CD4-positive, alpha-beta T cell treated with Interleukin-21 for 1 hour (primary cell): ENCODE results near the gene DNAH1.
"Not testable (repeated sequence)": the region's sequence is repeated elsewhere in the genome, so short reads cannot be mapped to it uniquely, and the experiment has no call there.

Experiments used
- DNase-seq: peaks from one replicate; pipeline ENCODE4 v3.0.0-alpha.2; 2020

Gene DNAH1

DNA sequence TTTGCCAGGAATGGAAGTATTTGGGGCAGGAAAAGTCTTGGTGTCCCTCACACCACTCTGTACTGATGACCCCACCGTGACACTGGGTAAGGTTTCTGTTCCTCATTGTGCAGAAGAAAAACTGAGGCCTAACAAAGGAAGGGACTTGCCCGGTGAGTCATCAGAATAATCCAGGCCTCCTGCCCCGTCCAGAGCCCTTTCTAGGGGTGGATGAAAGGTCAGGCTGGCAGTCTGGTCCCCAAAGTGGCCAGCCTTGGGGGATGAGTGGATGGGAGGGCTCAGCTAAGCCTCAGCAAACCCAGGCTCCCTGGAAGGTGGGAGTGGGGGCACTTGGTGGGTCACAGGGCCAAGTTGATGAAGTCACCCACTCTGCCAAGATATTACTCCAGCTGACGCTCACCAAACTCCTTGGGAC lies 2.3 kb upstream of the DNAH1 start:
- DNase-seq = peak; percentile 12

DNA sequence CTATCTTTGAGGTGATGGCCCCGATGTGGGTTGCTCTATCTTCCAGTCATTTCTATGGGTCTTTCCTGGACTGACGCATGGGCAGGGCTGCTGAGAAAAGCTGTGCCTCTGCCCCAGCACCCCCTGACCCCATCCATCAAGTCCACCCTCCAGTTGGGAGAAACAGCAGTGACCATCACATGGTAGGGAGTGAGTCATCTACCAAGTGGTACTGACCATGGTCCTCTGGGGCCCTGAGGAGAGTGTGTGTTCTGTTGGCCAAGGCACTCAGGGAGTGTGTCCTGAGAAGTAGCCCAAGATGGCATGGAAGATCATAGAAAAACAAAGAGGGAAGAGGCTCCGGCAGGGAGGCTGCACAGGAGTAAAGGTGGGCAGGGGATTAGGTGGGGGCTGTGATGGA lies 1.6 kb upstream of the DNAH1 start:
- no peak for DNase-seq

GRCh38 chr3:52315006-52315405 lies 1.1 kb upstream of the DNAH1 start:
- no peak for DNase-seq

GRCh38 chr3:52317208-52318000 lies 1.3 kb downstream of the DNAH1 start:
- DNase-seq = peak; percentile 75

- DNase-seq = no peak
These were observed 2.2 kb downstream of the DNAH1 start for GRCh38 chr3:52318186-52318816.

DNA sequence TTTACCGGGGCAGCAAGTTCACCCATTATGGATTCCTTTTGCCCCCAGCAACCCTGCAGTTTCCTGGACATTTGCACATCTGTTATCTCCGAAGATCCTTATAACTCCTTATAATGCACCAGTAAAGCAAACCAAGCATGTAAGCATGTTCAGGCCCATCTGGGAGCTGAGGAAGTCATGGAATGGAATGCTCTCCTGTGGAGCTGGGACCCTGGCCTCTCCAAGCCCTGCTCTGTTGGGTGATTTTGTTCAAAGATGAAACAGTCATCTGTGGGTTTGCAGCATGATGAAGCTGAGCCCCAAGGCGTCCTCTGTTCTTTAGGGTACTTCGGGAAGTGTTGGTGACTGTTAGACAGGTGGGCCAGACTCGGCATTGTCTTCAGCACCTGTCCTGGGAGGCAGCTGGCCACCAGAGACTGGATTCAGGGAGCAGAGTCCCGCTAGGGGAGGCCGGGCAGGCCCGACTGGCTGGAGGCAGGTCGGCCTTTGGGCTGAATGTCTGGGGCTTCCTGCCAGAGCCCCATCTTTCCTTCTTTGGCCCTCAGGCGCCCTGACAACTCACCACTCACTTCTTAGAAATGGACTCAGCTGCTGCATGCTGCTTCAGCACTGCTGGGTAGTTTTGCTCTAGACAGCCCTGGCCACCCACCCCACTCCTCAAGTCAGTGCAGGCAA lies 3.9 kb downstream of the DNAH1 start:
- no peak for DNase-seq

DNA sequence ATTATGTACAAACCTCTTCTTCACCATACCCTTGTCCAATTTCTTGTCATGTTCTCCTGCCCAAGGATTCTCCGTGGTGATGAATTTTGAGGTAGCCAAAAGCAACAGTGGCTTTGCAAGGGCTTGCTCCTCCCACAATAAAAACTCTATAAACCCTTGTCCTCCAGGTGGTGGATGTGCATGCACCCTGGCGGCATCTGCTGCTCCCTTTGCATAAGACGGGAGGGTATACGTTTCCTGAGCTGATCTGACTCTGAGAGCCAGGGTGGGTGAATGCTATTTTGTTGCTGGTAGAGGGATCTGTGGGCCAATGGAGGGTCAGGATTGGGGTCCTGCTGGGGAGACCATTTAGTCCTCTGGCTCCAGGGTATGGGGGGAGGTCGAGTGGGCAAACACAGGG lies 5.4 kb downstream of the DNAH1 start:
- no peak for DNase-seq

- DNase-seq = no peak
These were observed 6.3 kb downstream of the DNAH1 start for GRCh38 chr3:52322466-52322865.

DNA sequence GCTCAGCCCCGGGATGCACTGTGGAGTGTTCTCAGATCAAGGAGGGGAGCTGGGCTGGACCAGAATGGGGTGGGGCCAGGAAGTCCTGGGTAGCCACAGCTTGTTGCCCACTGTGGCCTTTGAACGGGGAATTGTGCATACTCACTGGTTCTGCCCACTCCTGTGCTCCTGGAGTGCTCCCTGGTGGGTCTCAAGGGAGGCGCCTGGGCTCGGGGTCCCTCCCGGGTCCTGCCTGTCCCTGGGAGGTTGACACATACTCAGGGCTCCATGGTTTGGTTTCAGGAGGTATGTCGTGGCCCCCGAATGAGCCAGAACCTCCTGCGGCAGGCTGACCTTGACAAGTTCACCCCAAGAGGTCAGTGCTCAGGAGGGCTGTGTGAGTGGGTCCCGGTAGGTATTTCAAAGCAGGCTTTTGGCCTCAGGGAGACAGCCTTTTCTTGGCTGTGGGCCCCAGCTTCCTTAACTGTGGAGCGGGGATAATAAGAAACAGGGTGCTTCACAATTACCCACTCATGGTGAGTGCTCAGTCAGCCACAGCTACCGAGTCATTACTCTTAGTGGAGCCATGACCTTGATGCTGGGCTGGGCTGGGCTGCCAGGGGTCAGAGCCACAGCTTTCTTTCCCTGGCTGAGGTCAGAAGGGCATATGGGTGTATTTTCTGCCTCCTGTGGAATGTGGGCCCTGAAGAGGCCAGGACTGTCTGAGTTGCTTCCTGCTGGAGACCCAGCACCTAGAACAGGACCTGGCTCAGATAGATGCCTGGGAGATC lies 7.6 kb downstream of the DNAH1 start:
- no peak for DNase-seq

GRCh38 chr3:52324676-52325075 lies 8.6 kb downstream of the DNAH1 start:
- DNase-seq = no peak

GRCh38 chr3:52325686-52326085 lies 9.6 kb downstream of the DNAH1 start:
- DNase-seq = no peak

- DNase-seq = no peak
These were observed 10.9 kb downstream of the DNAH1 start for GRCh38 chr3:52326976-52327375.

DNA sequence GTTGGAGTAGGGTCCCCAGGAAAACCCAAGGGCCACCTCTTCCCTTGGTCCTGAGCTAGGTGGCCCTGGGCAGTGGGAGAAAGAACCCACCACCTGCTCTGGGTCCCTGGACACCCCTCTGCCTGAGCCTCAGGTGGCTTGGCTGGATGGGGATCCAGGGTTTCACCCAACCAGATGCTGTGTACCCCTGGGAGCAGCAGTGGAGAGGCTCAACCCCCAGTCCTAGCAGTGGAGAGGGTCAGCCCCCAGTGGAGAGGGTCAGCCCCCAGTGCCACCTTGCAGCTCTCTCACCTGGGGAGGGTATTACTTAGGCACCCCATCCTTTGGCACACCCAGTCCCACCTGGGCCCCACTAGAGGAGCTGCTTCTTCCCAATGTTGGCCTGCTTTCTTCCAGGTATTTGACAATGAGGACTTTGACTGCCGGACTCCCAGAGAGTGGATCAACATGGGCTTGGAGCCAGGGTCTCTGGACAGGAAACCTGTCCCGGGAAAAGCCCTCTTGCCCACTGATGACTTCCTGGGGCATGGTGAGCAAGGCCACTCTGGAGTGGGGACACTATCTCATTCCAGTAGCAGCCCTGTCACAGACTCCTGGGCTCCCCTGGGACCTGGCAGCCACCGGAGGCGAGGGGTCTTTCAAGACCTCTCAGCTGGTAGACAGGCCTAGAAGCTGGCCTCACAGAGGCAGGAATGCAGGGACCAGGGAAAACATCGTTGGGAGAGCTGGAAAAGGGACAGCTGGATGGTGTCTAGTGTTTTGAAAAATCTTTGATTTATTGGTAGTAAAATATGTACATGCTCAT lies 11.6 kb downstream of the DNAH1 start:
- no peak for DNase-seq

DNA sequence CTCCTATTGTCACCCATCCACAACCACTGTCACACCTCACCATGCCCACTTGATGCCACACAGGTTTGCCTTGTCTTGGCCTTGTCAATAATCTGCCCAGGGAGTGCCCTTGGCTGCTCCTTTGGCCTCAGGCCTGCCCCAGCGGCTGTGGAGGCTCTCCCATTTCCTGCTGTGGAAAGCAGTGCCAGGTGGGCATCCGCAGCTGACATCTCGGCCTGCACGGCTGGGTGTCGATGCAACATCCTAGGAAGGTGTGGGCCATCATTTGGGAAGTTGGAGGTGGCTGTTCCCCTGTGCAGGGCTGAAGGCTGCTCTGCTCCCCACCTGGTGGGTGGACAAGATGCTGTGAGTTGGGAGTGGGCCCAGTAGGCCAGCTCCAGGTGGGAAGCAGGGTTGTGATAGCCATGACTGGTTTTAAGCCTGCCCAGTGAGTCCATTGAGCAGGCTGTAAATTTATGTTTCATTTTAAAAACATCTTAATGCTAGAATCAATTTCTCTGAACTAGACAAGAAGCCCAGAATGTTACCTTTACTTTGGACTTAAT lies 12.5 kb downstream of the DNAH1 start:
- no peak for DNase-seq

DNA sequence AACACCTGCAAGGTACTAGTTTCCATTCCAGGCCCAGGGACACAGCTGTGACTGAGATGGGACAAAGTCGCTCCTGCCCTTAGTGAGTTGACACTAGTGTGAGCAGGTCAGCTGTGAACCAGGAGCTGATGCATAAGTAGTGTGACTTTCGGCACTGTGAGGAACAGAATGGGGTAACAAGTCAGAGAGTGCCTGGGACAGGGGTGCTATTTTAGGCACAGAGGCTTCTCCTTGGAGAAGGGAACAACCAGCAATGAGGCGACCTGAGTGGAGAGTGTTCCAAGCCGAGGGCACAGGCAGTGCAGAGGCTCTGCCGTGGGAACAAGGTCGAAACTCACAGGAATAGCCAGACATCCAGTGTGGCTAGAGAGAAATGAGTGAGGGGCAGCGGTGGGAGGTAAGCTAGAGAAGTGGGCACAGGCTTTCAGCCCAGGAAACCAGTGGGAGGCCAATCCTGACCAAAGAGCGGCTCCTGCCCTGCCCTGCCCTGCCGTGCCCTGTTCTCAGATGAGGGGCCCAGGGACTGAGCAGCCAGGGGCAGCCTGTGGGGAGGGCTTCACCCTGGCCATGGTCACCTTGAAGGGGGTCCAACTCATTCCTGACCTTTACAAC lies 14.2 kb downstream of the DNAH1 start:
- DNase-seq = no peak

DNA sequence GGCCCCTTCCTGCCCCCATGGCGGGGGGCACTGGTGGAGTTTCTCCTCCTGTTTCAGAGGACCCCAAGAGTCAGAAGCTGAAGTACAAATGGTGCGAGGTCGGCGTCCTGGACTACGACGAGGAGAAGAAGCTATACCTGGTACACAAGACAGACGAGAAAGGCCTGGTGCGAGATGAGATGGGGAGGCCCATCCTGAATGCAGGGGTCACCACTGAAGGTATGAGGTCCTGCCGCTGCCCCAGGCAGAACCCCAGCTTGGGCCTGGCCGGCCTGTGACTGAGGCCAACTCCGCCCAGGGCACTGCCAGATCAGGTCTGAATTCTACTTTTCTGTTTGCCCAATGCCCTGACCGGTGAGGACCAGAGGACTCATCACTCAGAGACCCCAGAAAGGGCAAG lies 15.0 kb downstream of the DNAH1 start:
- DNase-seq = no peak

- no peak for DNase-seq
These were observed 15.8 kb downstream of the DNAH1 start for GRCh38 chr3:52331906-52332305.

GRCh38 chr3:52333869-52334557 lies 17.9 kb downstream of the DNAH1 start:
- no peak for DNase-seq

DNA sequence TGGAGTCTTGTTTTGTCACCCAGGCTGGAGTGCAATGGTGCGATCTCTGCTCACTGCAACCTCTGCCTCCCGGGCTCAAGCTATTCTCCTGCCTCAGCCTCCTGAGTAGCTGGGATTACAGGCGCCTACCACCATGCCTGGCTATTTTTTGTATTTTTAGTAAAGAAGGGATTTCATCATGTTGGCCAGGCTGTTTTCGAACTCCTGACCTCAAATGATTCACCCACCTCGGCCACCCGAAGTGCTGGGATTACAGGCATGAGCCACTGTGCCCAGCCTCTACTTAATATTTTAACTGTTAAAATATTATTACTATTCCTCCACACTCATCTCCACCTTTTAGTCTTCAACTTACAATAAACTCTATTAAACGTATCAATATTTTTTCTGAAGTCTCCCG lies 22.0 kb downstream of the DNAH1 start:
- not testable (repeated sequence) for DNase-seq

GRCh38 chr3:52339612-52340011 lies 23.5 kb downstream of the DNAH1 start:
- peak; percentile 86 for DNase-seq

DNA sequence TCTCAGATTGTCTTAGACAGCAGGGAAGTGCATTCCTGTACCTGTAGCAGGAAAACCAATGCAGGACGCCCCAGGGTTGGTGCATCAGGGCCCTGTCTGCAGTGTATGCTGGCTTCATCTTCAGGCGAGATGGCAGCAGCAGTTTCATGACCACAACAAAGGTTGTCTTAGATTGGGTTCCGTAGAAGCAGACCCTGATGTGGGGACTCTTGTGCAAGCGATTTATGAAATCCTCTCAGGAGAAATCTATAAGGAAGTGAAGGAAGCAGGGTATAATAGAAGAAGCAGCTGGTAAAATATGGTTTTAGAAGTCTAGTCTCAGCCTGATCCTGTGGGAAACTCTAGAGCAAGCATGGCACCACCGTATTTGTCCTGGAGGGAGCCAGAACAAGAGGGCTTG lies 25.0 kb downstream of the DNAH1 start:
- DNase-seq = no peak
